Fibroblast of skin of right quadriceps (primary cell): Measurements from ENCODE around the gene C22orf31.
"Not testable (repeated sequence)": the region's sequence is repeated elsewhere in the genome, so short reads cannot be mapped to it uniquely, and the experiment has no call there.

ENCODE experiments used
- DNase-seq: peaks from one replicate; pipeline ENCODE4 v3.0.0-alpha.2; 2013

The C22orf31 gene

GRCh38 chr22:29053048-29053702 lies 8.5 kb downstream of the C22orf31 start:
- DNase-seq: no peak

- DNase-seq: no peak
Measured at GRCh38 chr22:29050457-29050856, 11.2 kb downstream of the C22orf31 start.

GRCh38 chr22:29049655-29050263 lies 11.9 kb downstream of the C22orf31 start:
- DNase-seq: no peak

DNA sequence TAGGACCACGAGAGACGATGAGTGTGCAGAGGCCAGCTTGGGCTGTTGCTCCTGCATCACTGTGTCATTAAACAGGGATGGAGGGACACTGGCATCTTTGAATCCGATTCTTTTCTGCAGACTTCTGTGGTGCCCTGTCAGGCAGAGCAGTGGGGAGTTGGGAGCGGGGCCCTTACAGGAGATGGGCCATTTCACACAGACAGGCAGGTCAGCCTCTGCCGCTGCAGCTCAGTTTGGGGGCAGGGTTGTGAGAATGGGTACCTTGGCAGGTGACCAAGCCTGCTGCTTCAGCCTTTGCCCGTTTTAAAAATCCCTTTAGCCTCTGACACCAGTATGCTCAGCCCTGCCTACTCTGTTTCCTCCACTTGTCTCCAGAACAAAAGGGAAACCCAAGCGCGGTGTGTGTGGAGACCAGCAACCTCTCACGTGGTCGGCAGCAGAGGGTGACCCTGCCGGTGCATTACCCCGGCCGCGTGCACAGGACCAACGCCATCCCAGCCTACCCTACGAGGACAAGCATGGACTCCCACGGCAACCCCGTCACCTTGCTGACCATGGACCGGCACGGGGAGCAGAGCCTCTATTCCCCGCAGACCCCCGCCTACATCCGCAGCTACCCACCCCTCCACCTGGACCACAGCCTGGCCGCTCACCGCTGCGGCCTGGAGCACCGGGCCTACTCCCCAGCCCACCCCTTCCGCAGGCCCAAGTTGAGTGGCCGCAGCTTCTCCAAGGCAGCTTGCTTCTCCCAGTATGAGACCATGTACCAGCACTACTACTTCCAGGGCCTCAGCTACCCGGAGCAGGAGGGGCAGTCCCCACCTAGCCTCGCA lies 12.6 kb downstream of the C22orf31 start:
- DNase-seq: no peak

DNA sequence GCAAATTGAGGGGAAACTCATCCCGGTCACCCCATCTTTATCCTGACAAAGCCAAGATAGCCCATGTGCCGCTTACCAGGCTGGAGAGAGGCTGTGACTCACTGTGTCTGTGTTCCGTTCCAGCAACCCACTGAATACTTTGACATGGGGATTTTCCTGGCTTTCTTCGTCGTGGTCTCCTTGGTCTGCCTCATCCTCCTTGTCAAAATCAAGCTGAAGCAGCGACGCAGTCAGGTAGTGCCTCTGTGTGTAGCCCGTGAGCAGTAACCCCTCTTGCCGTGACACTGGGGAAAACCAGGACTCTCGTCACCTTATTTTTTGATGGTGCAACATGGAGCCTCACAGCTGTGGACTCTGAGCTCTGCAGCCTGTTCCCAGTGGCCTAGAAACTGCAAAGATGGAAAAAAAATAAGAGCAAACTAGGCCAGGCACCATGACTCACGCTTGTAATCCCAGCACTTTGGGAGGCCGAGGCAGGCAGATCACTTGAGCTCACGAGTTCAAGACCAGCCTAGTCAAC lies 16.9 kb downstream of the C22orf31 start:
- DNase-seq: peak; percentile 73

DNA sequence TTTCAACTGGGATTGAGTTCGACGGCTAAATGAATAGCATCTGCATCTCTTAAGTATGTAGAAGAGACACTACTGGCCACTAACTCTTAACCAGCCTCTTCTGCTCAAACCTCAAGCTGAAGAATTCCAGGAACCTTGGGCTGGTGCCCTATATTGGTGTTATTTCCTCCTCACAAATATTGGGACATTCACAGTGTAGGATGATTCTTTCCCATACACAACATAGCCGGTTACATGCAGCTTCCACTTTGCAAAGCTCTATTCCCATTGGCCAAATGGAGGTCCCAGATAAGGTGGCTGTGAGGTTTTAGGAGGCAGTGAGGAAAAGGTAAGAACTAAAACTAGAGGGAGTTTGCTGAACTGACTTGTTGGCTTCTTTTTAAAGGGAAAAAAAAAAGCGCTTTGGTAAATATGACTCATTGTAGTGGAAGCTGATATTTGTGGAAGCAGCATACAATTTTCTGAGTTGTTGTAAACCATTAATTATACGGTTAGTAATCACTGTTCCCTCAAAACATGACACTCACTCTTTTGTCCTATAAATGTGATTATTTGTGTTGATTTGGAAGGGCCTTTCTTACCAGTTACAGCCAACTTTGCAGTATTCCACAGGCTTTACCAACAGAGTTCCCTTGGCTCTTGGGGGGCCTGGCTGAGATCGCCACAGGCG lies 17.6 kb downstream of the C22orf31 start:
- peak; percentile 76 for DNase-seq

DNA sequence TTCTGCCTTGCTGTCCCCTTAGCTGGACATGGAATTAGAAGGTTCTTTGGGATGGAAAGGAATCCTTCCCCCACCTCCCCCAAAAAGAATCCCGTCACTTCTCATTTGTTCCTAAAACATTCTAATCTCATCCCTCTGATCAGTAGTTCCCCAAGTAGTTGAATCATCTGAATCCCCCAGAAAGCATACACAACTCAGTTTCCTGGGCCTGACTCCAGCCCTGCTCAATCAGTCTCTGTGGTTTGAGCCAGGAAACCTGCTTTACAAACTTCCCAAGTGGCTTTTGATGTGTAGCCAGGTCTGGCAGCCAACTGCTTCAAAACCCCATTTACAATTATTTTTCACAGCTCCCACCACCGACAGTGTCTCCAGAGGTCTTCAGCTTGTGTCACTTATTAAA lies 20.2 kb downstream of the C22orf31 start:
- peak; percentile 71 for DNase-seq

DNA sequence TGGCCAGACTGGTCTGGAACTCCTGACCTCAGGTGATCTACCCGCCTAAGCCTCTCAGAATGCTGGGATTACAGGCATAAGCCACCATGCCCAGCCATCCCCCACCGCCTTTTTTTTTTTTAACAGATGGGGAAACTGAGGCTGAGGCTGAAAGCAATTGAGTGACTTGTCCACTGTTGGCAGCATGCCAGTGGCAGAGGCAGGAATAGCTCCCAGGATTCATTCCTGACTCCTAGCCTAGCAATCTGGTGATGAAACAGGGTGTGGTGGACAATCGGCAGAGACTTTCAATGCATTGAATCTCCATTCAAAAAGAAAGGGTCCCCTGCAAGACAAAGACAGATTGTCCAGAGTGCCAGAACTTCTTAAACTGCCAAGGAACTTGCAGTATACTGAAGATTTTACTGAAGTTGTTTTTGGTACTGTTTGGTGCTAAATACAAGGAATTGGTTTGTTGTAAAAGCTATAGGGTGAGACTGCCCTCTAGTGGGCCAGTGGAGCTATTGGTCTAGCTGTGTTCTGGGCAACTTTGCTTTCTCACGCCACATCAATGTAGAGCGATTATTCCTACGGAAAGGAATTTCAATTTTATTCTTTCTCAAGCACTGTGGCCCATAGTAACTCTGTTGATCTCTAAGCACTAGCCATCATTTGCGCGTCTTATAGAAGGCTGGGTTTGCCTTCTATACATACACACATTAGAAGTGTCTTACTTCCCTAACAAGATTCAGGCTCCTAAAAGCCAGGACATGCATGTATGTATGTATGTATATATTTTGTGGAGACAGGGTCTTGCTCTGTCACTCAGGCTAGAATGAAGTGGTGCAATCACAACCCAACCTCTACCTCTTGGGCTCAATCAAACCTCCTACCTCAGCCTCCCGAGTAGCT lies 21.0 kb downstream of the C22orf31 start:
- peak; percentile 86 for DNase-seq

- DNase-seq: not testable (repeated sequence)
Measured at GRCh38 chr22:29039684-29040083, 21.9 kb downstream of the C22orf31 start.

DNA sequence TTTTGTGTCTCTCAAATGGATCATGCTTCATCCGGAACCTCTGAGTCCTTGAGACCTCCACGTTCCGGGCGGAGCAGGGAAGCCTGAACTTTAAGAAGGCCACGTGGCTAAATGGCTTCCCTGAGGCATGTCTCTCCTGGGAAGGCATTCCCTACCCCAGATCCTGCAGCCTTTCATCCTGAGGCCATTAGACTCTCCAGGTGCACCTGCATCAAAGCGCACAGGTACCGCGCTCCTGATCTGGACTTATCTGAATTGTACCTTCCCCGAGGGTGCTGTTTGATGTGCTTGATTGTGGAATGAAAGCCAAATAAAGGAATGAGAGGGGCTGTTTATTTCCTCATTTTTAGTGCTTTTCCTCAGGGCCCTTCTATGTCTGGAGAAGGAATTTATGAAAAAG lies 22.5 kb downstream of the C22orf31 start:
- DNase-seq: no peak

DNA sequence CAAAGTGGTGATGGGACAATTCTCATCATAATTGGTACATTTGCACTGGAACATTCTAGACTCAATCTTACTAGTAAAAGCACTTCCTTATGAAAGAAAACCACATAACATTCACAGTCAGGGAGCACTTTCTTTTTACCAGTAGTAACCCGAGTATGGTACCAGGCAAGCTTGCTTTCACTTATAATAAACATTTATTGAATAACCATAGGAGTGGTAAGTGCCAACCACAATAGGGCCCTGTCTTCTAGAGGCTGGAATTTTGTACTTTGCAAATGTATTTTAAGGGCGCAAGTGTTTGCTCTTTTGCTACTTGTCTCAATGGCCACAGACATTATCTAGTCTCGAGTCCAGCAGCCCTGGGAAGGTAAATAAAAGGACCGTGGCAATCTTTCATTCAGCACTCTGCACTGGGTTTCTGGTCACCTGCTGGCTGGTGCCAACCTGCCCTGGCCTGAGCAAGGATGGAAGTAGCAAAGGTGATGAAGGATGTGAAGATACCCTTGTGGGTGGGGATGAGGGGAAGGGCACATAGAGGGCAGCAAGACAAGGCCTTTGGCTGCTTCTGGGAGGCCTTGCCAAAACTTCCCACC lies 24.2 kb downstream of the C22orf31 start:
- no peak for DNase-seq

DNA sequence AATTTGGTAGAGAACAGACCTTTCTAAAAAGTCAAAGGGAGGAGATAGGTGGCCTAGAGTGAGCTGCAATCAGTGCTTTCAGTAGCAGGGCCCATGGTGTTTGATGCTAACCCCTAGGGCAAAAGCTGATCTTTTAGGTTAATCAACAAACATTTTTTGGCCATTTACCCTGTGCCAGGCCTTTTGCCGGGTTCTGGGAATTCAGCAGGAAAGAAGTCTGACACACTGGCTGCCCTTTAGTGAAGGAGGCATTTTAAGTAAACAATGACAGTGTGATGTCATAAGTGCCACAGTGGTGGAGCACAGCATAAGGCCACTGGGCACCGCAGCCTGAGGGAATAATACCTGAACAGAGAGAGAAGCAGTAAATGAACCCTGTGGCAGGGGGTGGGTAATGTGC lies 29.0 kb downstream of the C22orf31 start:
- no peak for DNase-seq

- DNase-seq: no peak
Measured at GRCh38 chr22:29032014-29032475, 29.6 kb downstream of the C22orf31 start.

- DNase-seq: peak; percentile 94
Measured at GRCh38 chr22:29031227-29032011, 30.2 kb downstream of the C22orf31 start.

DNA sequence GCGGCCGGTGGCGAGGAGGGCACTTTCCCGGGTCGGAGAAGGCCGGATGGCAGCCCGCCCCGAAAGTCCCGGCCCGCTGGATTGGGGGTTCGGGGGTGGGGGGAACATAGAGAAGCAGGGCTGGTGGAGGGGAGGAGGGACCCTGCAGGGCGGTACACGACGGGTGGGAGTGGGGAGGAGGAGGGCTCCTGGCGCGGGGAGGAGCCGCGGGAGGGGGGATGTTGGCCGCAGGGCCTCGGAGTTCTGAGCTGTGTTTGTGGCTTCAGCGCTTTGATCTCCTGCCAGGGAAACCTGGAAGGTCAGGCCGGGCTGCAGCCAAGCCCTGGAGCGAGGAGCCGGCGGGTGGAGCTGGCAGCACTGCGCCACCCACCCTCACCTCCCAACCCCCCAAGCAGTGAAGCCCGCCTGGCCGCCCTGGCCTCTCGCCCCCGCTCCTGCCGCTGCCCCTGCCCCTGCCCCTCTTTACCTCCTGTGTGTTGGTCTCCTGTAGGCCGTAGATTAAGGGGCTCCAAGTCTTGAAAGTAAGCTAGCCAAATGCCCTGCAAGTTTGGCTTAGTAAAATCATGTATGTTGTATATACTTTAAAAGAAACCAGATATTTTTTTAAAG lies 30.9 kb downstream of the C22orf31 start:
- peak; percentile 72 for DNase-seq

DNA sequence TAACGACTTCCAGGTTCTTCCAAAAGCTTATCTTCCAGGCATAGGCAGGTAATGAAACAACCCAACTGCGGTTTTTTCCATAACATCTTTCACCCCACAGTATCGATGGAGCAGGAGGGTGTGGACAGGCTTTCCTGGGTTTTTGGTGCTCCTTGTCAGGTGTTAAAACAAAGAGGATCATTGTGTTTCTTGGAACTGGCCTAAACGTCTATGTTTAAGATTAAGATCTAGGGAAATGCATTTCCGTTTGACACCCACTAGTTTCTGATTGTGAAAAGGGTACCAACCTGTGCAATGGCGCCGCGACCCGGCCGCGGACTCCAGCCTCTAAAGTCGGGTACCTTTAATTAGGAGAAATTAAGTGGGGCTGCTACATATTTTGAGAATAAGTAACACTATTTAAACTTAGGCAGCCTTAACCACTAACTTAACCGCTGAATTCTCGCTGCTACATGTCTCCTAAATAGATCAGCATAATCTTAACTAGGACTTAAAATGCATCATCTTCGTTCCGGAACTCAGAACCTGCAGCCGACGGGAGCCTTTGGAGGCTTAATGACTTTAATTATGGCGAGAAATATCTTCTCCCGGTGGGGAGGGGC lies 31.5 kb downstream of the C22orf31 start:
- peak; percentile 47 for DNase-seq

GRCh38 chr22:29029202-29030000 lies 32.2 kb downstream of the C22orf31 start:
- no peak for DNase-seq

- DNase-seq: no peak
Measured at GRCh38 chr22:29028468-29028867, 33.2 kb downstream of the C22orf31 start.

- DNase-seq: no peak
Measured at GRCh38 chr22:29026579-29026978, 35.1 kb downstream of the C22orf31 start.
